AG09319 (cell line): ENCODE measurements around the gene ALOX5AP.

Experiments used
- DNase-seq: peaks from one replicate; pipeline ENCODE4 v3.0.0-alpha.2; 2010; ENCODE audit warnings: low read depth; ENCODE audit errors: extremely low read depth
- TF ChIP-seq, protein P1 (sequence below): IDR thresholded peaks from 2 replicates; pipeline ENCODE4 v1.5.1; 2011; ENCODE audit warnings: low read depth, mild to moderate bottlenecking, inconsistent platforms, low read length, moderate library complexity

Gene ALOX5AP

DNA sequence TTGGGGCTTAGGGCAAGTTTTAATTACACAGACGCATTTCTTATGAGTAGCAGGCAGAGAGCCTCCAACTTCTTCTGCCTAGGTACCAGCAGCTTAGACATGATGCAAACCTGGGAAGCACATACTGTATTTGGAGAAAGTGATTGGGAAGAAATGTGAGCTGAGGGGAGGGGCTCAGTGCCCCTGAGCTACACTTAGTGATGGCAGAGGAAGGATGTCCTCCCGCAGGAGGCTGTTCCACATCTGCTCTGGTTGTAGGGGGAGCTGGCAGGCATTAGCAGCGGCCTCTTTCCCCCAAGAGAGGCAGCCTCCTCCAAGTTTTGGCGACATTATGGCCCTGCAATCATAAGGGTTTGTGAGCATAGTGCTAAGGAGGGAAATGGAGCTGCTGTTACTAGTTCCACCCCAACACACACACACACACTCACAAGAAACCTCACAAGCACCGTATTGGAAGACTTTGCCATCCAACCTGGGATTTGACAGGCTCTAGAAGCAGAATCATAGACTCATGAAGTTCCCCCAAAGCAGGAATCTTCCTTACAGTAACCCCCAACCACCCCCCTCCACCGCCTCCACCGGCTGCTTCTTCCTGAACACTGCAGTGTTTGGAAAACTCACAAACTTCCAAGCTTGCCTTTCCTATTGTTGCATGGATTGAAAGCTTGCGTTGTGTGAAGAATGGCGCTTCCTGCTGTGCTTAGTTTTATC, 3.3 kb downstream of the ALOX5AP start:
- DNase-seq, result no peak
- TF ChIP-seq, protein P1, sequence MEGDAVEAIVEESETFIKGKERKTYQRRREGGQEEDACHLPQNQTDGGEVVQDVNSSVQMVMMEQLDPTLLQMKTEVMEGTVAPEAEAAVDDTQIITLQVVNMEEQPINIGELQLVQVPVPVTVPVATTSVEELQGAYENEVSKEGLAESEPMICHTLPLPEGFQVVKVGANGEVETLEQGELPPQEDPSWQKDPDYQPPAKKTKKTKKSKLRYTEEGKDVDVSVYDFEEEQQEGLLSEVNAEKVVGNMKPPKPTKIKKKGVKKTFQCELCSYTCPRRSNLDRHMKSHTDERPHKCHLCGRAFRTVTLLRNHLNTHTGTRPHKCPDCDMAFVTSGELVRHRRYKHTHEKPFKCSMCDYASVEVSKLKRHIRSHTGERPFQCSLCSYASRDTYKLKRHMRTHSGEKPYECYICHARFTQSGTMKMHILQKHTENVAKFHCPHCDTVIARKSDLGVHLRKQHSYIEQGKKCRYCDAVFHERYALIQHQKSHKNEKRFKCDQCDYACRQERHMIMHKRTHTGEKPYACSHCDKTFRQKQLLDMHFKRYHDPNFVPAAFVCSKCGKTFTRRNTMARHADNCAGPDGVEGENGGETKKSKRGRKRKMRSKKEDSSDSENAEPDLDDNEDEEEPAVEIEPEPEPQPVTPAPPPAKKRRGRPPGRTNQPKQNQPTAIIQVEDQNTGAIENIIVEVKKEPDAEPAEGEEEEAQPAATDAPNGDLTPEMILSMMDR, result no peak

DNA sequence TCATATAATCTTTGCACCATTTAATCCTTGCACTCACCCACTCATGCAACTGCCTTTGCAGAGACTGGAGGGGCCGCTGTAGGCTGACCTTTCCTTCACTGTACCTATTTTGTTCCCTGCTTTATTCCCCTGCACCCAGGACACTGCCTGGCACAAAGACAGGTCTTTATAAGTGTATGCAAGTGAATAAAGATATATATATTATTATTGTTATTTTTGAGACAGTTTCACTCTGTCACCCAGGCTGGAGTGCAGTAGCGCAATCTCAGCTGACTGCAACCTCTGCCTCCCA, 3.8 kb downstream of the ALOX5AP start:
- no peak for DNase-seq
- TF ChIP-seq, protein P1, result no peak

DNA sequence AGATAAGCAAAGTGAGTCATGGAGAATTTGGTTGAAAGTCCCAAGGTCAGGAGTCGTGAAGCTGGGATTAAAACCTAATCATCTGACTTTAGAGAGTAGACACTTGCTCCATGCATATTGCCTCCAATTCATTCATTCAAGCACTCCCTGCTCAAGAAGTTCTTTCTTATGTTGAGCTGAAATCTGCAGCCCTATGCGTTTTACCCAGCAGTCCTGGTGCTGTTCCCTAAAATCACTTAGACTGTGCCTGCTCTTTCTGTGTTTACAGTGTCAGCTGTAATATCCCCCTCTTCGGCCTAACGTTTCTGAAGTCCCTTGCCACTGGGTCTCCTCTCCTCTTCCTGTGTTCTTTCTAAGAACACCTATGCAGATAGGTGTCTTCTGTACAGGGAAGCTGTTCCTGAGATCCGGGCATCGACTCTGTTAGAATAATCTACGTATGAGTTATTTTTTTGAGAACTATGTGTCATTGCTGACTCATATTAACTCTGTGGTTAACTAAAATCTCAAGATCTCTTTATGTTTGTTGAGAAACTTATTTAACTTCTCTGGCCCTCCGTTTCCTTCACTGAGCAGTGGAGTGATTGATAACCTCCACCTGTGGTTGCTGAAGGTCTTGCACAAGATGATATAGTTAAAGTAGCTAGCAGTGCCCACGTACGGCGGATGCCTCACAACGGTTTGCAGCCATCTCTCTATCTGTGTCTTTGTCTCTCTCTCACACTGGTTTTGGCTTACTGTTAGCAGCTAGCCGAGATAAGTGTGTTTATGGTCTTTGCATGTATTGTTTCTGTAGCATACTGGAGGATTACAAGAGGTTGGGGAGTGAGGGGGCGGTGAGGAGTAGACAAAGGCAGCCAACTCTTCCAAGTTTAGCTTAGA, 4.7 kb downstream of the ALOX5AP start:
- DNase-seq, result no peak
- TF ChIP-seq, protein P1, result no peak

DNA sequence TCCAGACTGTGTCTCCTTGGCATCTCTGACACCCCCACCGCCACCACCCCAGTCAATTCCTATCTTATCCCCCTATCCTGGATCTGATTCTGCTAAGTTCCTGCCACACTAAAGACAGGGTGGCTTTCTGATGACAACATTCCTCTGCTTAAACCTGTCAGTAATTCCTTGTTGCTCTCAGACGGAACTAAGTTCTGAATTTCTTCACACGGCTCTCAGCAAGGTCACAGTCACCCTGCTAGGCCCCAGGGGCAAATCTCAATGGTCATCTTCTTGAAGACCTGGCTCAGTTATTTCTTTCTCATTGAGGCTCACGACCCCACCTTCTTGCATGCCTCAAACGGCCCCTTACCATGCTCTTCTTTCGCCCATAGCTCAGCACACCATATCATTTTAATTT, 7.6 kb downstream of the ALOX5AP start:
- no peak for DNase-seq

DNA sequence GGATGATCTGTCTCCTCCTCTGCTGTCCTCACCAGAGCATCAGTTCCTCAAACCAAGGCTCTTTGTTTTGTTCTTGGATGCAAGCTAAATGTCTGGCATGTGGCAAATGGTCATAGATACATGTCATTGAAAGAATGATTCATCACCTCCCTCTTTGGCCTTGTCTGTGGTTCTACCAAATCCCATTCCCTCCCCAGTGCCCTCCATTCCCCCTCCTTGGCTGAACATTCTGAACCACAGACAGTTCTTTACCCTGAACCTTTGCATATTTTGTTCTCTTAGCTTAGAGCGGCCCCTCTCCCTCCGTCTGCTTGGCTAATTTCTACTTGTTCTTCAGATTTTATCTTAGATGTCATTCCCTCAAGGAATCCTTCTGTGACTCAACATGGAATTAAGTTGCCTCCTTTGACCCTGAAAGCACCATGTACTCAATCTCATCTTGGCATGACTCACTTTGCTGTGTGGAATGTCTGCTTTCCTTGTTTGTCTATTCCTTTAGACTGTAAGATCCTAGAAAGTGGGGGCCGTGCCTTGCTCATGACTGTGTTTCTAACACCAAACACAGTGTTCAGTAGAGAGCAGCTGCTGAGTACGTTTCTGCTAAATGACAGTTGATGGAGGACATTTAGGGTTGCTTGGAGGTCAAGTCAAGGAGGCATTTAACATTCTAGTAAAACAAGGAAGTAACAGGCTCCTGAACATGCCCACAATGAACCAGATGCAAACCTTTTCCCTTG, 8.1 kb downstream of the ALOX5AP start:
- DNase-seq, result peak; percentile 86

More for the DNA sequence above, 7.6 kb downstream of the ALOX5AP start:
- TF ChIP-seq, protein P1, result no peak

DNA sequence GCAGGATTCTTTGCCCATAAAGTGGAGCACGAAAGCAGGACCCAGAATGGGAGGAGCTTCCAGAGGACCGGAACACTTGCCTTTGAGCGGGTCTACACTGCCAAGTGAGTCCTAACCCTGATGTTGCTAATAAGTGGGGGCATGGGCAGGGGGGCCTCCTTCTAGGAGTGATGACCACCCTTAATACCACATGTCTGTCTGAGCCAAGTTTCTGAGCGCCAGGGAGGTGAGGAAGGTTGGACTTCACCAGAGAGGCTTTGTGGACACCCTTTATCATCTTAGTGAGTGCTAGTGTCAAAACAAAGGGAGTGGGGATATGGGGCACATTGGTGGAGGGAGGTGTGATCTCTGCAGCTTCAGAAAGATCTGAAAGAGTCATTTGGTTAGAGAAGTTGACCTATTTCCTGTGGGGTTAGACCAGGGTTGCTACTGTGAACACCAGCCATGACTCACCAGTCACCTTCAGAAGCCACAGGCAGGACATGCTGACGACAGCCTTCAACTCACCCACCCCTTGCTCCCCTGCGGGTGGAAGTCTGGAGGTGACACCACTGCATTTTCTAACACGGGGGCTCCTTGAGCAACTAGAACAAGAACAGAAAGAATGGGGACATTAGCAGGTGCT, 8.8 kb downstream of the ALOX5AP start:
- TF ChIP-seq, protein P1, result no peak
- no peak for DNase-seq

More for the DNA sequence above, 8.1 kb downstream of the ALOX5AP start:
- TF ChIP-seq, protein P1, result no peak; the same call in 1 of the 2 replicates
